Stimulated activated CD4-positive, alpha-beta T cell treated with anti-CD3 and anti-CD28 coated beads, Interleukin-4, amount 100 ng/mL, for 24 hours (primary cell): ENCODE measurements around the gene OR10H4.
"Not testable (repeated sequence)": the region's sequence is repeated elsewhere in the genome, so short reads cannot be mapped to it uniquely, and the experiment has no call there.

Experiments
- DNase-seq: peaks from one replicate; pipeline ENCODE4 v3.0.0-alpha.2; 2020

Gene OR10H4, protein sequence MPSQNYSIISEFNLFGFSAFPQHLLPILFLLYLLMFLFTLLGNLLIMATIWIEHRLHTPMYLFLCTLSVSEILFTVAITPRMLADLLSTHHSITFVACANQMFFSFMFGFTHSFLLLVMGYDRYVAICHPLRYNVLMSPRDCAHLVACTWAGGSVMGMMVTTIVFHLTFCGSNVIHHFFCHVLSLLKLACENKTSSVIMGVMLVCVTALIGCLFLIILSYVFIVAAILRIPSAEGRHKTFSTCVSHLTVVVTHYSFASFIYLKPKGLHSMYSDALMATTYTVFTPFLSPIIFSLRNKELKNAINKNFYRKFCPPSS

DNA sequence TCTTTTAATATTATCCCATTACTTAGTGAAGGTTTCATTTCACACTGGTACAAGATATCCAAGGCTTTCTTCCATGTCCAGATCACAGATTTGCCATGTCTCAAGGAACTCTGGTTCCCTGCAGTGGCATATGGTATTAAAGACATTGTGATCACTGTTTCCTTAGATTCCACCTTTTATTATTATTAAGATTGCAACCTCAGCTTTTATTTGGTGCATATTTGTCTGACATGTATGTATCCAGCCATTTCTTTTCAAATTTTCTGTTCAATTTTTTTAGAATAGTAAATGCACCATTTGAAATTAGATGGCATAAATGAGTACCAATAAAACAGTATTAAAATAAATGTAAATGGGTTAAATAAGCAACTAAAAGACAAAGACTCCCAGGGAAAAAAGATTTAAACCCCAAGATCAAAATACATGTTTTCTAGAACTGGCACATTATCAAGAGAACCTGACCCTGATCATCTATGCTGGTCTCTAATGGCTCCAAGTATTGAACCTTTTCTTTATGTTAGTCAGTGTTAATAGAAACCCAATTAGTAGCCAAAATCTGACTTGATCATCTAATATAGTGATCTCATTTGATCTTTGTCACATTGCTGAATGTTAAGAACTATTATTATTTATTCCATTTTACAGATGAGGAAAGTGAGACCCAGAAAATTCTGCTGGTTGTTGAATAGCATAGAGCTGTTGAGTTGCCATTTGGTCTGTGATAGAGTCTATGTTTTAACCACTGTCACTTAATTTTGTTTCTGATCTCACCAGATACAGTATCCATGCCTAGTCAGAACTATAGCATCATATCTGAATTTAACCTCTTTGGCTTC lies at the start of gene OR10H4:
TSS of gene OR10H4 (plus strand) at position 786 of the 836 bp plus-strand sequence. CDS start at position 786, 0 bp downstream.
- DNase-seq = no peak

DNA sequence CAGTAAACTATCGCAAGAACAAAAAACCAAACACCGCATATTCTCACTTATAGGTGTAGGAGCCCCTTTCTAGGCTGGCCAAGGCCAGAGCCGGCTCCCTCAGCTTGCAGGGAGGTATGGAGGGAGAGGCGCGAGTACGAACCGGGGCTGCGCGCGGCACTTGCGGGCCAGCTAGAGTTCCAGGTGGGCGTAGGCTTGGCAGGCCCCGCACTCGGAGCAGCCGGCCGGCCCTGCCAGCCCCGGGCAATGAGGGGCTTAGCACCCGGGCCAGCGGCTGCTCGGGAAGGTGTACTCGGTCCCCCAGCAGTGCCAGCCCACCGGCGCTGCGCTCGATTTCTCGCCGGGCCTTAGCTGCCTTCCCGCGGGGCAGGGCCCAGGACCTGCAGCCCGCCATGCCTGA lies 49.2 kb upstream of the OR10H4 start:
- not testable (repeated sequence) for DNase-seq

GRCh38 chr19:15900032-15900431 lies 48.8 kb upstream of the OR10H4 start:
- DNase-seq = not testable (repeated sequence)

GRCh38 chr19:15900504-15900903 lies 48.3 kb upstream of the OR10H4 start:
- no peak for DNase-seq

DNA sequence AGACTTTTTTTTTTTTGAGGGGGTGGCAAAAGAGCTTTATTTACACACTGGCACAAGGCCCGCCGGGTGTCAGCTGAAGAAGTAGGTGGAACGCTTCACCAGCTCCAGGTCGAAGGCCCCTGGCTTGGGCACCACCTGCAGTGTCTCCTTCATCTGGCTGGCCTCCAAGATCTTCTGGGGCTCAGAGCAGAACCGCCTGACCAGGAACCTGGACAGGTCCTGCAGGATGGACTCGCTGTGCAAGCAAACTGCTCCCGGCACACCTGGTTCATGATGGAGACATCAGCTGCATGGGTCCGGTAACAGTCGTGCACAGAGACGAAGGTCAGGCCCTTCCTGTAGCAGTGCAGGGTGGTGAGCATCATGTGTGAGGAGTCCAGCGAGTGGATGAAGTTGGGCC lies 46.6 kb upstream of the OR10H4 start:
- no peak for DNase-seq

DNA sequence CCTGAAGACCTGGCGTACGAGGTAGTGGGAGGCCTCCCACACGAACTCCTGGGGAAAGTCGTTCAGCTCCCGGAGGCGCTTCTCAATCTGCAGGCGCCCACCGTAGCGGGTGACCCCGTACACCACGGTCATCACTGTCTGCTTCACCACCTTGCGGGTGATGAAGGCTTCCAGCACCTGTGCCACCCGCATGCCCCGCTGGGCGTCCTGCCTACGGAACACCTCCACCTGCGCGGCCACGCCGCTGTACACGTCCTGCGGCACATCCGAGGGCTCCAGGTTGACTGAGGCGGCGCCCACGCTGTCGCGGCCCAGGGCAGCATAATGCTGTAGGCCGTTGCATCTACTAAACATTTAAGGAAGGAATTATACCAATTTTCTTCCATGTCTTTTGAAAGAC lies 45.9 kb upstream of the OR10H4 start:
- not testable (repeated sequence) for DNase-seq

GRCh38 chr19:15905026-15905425 lies 43.8 kb upstream of the OR10H4 start:
- DNase-seq = no peak

DNA sequence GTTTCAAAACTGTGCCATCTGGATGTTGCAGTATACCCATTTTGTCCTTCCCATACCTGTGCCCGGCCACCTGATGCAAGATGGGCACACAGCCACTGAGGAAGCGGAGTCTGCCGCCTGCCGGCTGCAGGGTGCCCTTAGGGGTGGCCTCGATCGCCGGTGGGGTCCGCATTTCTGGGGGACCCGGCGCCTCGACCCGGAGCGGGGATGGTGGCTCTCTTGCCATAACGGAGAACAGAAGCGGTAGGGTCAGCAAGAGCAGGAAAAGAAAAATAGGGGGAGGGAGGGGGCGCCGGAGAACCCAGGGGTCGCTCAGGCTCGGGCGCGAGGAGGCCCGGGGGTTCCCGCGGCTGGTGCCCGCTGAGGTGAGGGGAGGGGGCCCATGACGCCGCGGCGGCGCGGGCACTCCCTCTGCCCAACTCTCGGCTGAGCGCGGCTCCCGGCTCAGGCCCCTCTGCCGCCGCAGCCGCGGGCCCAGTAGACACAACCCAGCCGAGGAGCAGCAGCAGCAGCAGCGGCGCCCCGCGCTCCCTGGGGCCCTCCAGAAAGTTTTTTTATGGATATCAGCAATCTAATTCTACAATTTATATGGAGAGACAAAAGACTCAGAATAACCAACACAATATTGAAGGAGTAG lies 37.1 kb upstream of the OR10H4 start:
- no peak for DNase-seq

DNA sequence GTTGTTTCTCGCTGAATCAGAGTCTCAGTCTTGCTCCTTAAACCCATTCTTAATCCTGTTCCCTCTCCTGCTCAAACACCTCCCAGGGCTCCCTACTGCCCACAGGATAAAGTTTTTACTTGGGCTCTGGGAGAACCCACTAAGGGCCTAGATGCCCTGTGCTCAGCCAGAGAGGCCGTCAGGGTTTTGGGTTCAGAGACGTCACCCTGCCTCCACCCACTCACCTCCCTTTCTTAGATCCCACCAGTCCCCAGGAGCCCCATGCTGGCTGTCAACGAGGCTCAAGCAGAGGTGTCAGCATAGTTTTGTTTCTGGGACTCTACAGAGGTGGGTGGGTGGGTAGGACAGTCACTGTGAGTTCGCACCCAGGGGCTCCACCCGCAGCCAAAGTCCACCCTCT lies 35.4 kb upstream of the OR10H4 start:
- no peak for DNase-seq

DNA sequence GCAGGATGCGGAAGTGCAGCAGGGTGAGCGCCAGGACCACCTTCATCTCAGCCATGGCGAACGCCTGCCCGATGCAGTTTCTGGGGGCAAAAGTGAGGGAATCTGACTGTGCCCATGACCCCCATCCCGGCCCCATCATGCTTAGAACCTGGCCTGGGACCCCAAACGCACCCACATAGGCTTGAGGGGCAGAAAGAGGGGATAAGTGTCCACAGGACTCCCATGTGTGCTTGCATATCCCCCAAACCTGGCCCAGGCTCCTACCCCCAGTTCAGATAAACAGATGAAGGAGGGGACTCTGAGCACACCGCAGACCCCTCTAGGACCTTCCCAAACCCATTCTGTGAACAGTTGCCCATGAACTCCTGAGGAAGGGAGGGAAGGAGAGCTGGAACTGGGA lies 35.0 kb upstream of the OR10H4 start:
- DNase-seq = no peak

DNA sequence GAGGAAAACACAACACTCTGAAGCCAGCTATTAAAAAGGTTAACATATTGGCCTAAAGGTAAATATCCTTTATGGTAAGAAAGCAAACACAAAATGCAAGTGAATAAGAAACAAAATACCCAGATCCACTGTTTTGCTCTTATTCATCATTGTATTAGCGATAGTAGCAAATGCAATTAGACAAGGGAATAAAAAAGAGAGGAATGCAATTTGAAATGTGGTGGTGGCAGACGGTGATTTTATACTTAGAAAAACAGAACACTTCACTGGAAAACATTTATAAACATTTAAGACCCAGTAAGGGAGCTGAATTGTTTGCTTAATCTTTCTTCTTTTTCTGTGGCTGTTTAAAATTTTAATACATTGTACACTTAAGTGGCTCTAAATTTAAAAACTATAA lies 33.7 kb upstream of the OR10H4 start:
- no peak for DNase-seq

DNA sequence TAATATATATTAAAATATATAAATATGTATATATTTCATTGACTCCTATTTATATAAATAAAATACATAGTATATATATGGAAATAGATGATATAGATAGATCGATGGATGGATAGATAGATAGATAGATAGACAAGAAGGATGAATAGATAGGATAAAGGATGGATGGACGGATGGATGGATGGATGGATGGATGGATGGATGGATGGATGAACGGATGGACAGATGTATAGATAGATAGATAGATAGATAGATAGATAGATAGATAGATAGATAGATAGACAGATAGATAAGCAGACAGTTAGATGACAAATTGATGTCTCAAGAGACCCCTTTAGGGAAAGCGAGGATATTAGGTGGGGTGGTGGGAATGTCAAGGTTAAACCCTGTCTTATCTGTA lies 29.6 kb upstream of the OR10H4 start:
- DNase-seq = no peak

DNA sequence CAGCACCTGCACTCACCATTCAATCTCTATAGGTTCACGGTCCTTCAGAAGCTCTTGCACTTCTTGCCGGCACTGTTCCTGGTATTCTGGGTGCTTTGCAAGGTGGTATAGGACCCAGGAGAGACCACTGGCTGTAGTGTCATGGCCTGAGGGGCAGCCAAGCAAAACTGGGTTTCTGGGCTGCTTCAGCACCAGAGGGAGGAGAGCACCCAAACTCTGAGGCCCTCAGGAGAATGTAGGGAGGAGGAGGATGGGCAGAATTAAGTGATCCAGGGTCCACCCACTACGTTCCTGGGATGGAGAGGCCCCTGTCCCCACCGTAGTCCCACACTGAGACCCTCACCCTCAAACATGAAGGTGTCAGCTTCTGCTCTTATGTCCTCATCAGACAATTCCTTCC lies 26.8 kb upstream of the OR10H4 start:
- DNase-seq = no peak

GRCh38 chr19:15923702-15924101 lies 25.1 kb upstream of the OR10H4 start:
- no peak for DNase-seq

- DNase-seq = no peak
Observed at GRCh38 chr19:15926484-15926883, 22.3 kb upstream of the OR10H4 start.

DNA sequence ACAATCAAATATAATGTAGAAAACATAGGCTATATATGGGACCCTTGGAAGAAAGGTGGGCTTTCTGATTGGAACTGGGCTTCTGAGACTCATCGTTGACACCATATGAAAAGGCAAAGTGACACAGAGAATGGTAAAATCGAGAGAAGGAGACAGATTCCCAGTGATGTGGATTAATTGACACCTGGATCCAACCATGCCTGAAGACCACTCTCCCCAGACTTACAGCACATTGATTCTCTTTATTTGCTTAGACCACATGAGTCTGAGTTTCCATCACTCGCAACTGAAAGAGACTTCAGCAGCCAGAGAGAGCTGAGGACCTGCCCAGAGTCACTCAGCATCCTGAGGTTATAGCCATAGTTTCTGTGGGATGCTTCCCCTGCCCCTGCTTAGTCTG lies 20.5 kb upstream of the OR10H4 start:
- DNase-seq = no peak

DNA sequence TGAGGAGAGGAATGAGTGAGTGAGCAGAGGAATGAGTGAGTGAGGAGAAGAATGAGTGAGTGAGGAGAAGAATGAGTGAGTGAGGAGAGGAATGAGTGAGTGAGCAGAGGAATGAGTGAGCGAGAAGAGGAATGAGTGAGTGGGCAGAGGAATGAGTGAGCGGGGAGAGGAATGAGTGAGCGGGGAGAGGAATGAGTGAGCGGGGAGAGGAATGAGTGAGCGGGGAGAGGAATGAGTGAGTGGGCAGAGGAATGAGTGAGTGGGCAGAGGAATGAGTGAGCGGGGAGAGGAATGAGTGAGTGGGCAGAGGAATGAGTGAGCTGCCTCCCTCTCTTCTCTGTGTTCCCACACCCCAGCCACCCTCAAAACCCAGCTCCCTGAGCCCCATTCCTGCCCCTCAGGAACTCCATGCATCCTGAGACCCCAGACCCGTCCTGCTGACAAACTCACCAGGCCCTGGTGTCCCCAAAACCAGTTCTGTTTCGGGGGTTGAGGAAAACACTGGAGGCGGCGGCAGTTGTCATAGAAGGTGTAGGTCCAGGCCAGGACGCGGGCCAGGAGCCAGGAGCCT lies 15.0 kb upstream of the OR10H4 start:
- DNase-seq = not testable (repeated sequence)

DNA sequence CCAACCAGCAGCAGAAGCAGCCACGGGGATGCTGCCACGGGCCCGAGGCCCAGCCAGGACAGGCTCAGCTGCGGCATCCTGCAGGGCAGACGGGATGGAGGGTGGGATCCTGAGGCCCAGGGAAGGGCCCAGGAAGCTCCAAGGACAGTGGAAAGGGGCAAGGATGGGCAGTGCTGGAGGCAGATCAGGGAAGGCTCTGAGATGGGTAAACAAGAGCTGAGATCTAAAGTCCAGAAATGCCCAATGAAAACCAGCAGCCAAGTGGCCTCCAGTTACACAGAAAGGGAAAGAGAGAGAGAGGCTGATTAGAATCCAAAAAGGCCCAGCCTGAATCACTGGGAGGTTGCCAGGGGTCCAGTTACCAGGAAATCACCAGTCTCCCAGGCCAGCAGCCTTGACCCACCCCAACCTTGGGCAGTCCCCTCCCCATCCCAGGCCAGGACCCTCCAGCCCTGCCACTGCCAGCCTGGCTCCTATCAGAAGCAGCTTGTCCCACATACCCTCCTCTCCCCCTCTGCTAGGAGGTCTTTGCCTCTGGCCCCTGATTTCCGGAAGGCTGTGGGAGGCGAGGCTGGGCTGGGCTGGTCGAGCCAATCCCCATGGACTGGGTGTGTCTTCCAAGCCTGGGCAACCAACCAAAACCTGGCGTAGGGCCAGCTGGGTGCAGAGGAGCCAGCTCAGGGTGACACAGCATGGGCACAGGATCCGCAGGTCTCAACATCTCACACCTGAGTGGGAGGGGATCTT lies 14.3 kb upstream of the OR10H4 start, which contains the start of gene CYP4F11:
TSS of gene CYP4F11 (minus strand) at position 198 of the 747 bp plus-strand sequence. CDS start at position 77, 121 bp downstream.
- DNase-seq = no peak

DNA sequence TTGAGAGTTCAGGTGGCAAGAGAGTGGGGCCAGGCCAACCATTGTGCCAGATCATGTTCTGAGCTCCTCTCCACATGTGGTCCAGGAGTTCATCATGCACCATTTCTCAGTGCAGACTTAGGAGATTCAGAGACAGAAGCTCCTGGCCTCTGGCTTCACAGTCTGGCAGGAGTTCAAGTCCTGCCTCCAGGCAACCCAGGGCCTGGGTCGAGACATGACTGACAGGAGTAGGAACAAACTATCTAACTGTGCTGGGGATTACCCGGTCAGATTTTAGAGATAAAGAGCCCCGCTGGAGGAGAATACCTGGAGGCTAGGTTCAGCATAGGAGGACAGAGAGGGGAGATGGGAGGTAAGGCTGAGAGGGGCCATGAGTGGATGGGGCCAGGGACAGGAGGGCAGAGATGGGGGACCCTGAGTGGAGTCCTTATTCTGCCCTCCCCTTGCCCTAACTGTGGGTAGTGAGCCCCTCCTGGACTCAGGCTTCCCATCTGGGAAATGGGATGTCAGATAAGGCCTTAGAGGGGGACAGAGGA lies 13.6 kb upstream of the OR10H4 start:
- no peak for DNase-seq

DNA sequence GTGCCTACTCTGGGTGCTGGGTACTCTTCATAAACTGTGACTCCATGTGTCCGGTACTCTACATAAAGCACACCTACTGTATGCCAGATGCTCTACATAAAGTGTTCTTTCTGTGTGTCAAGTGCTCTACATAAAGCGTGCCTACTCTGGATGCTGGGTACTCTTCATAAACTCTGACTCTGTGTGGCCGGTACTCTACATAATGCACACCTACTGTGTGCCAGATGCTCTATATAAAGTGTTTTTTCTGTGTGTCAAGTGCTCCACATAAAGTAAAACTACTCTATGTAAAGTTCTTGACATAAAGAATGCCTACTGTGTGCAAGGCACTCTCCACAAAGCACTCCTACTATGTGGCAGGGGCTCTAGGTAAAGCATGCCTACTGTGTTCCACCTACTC lies 12.6 kb upstream of the OR10H4 start:
- DNase-seq = no peak

GRCh38 chr19:15936950-15937349 lies 11.9 kb upstream of the OR10H4 start:
- DNase-seq = no peak

DNA sequence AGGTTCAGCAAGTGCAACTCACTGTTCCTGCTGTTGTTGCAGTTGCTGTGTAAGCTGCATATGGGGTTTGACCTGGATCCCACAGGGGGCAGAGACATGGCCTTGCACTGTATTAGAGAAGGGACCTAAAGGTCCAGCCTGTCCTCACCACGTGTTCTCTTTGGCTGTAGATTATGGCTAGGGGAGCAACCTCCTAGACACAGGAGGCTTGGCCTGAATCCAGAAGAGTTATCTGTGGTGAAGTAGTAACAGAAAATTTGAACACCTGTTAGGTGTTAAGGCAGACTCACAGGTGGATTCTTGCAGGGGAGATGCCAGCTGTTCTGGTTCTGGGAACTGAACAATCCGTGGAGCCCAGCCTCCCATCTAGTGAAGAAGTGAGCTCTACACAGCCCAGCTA lies 11.0 kb upstream of the OR10H4 start:
- no peak for DNase-seq
